ENCODE data around the gene PLA2G6.

PLA2G6 gene

DNA sequence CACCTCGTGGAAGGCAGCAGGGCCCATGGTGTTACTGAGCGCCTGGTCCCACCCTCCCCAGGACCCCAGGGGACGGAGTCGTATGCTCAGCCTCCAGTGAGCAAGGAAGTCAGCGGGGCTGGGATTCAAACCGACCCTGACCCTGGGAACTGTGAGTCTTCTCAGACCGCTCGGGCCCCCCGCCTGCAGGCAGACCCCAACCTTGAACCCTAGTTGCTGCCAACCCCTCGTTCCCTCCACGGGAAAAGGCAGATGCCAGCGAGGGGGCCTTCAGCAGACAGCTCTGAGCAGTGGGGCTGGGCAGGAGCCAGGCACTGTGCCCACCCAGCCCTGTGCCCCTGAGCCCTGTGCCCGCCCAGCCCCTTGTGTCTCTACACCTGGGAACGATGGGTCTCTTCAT is 104.0 kb downstream of the PLA2G6 start:
- Histone ChIP-seq H2AFZ (ENCODE audit: low read depth) (no peak overlapping the region), H3K4me3 (IDR thresholded peaks at IDR 0.05; ENCODE audit: insufficient read depth, low read depth, low read length) (no peak overlapping the region), H3K27ac (no peak overlapping the region), H3K79me2 (ENCODE audit: insufficient read depth, low read depth) (no peaks in the 10 kb centered on the region), H3K4me1 (ENCODE audit: low read depth, poor library complexity, severe bottlenecking) (no peaks in the 10 kb centered on the region), H3K27me3 (ENCODE audit: insufficient read depth, low read depth) (no peaks in the 10 kb centered on the region), H3K36me3 (ENCODE audit: insufficient read depth) (no peaks in the 10 kb centered on the region), H4K20me1 (ENCODE audit: insufficient read depth) (no peaks in the 10 kb centered on the region), H3K9ac (no peak overlapping the region), H3K4me2 (no peak overlapping the region)
- TF ChIP-seq, protein P1, sequence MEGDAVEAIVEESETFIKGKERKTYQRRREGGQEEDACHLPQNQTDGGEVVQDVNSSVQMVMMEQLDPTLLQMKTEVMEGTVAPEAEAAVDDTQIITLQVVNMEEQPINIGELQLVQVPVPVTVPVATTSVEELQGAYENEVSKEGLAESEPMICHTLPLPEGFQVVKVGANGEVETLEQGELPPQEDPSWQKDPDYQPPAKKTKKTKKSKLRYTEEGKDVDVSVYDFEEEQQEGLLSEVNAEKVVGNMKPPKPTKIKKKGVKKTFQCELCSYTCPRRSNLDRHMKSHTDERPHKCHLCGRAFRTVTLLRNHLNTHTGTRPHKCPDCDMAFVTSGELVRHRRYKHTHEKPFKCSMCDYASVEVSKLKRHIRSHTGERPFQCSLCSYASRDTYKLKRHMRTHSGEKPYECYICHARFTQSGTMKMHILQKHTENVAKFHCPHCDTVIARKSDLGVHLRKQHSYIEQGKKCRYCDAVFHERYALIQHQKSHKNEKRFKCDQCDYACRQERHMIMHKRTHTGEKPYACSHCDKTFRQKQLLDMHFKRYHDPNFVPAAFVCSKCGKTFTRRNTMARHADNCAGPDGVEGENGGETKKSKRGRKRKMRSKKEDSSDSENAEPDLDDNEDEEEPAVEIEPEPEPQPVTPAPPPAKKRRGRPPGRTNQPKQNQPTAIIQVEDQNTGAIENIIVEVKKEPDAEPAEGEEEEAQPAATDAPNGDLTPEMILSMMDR (conservative IDR thresholded peaks at IDR 0.05; ENCODE audit: low read depth, low read length), result no peak

DNA sequence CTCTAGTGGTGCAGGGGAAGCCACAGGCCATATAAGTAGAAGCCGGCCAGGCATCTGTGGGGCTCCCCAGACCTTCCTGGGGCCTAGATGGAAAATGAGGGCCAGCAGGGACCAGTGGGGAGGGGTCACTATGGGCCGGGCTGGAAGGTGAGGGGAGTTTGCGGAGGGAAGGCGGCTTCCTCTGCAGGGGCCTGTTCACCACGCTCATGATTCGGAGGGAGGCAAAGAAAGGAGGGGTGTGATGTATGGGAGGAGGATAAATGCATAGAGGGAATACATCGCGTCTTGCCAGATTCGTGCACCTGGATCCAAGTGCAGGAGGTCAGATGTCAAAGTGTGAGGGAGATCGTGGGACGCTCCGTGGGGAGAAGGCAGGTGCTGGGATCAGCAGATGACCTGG is 104.5 kb downstream of the PLA2G6 start:
- Histone ChIP-seq H3K36me3 (ENCODE audit: insufficient read depth) (no peaks in the 10 kb centered on the region), H3K4me2 (no peak overlapping the region), H3K27me3 (ENCODE audit: insufficient read depth, low read depth) (no peaks in the 10 kb centered on the region)

DNA sequence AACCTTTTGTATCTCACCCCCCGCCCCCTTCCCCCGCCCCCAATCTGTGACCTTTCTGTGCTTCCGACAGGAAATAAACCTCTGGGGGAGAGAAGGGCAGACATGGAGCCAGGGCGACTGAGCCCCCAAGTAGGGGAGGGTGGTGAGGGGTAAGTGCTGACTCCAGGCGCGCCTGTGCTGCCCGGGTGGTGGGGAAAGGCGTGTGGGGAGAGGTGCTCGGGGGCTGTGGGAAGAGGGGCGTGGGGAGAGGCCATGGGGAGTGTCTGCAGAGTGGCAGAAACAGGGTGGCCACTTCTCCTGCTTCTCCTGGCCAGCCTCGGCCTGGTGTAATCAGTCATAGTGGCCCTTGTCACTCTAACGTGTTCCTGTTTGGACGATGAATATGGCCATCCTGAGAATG is 105.7 kb downstream of the PLA2G6 start:
- Histone ChIP-seq H3K79me2 (ENCODE audit: insufficient read depth, low read depth) (no peaks in the 10 kb centered on the region), H3K4me3 (IDR thresholded peaks at IDR 0.05; ENCODE audit: insufficient read depth, low read depth, low read length) (no peak overlapping the region), H3K27ac (no peak overlapping the region), H2AFZ (ENCODE audit: low read depth) (no peak overlapping the region), H3K4me2 (no peak overlapping the region), H3K27me3 (ENCODE audit: insufficient read depth, low read depth) (no peaks in the 10 kb centered on the region), H4K20me1 (ENCODE audit: insufficient read depth) (no peaks in the 10 kb centered on the region), H3K36me3 (ENCODE audit: insufficient read depth) (no peaks in the 10 kb centered on the region), H3K9ac (no peak overlapping the region), H3K4me1 (ENCODE audit: low read depth, poor library complexity, severe bottlenecking) (no peaks in the 10 kb centered on the region)
- TF ChIP-seq, protein P1 (conservative IDR thresholded peaks at IDR 0.05; ENCODE audit: low read depth, low read length), result no peak

More for the DNA sequence above, 104.5 kb downstream of the PLA2G6 start:
- Histone ChIP-seq H3K4me1 (ENCODE audit: low read depth, poor library complexity, severe bottlenecking) (no peaks in the 10 kb centered on the region), H3K4me3 (IDR thresholded peaks at IDR 0.05; ENCODE audit: insufficient read depth, low read depth, low read length) (no peak overlapping the region), H3K79me2 (ENCODE audit: insufficient read depth, low read depth) (no peaks in the 10 kb centered on the region), H2AFZ (ENCODE audit: low read depth) (no peak overlapping the region), H4K20me1 (ENCODE audit: insufficient read depth) (no peaks in the 10 kb centered on the region), H3K27ac (no peak overlapping the region), H3K9ac (no peak overlapping the region)
- TF ChIP-seq, protein P1 (conservative IDR thresholded peaks at IDR 0.05; ENCODE audit: low read depth, low read length), result no peak

DNA sequence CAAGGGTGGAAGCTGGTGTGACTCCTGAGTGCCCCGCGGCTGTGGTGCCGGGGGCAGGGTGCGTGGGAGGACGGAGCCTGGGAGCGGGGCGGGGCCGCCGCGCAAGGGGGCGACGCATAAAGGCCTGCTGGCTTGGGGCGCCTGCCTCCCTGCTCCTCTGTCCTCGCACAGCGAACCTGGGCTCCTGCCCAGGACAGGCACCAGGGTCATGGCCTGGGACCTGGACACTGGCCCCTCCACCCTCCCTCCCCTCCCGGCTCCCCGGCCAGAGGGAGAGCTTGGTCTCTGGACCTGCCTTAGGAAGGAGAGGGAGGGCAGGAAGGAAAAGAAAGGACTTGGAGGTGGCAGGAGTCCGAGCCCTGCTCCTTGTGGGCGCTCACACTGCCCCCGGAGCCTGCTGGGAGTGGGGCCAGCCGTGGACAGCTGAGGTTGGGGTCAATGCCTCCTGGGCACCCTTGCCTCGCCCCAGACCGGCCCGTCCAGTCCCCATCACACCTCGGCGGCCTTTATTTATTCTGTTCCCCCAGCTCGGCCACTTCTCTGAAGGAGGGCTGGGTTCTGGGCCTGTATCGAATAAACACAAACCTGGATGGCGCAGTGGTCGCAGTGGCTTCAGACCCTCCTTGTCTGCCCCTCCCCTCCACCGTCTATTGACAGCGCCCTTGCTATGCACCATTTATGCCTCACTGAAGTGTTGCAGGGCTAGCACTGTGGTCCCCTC is 106.4 kb downstream of the PLA2G6 start:
- Histone ChIP-seq H3K4me3 (IDR thresholded peaks at IDR 0.05; ENCODE audit: insufficient read depth, low read depth, low read length) (no peak overlapping the region), H3K4me2 (no peak overlapping the region)
- TF ChIP-seq, protein P1 (conservative IDR thresholded peaks at IDR 0.05; ENCODE audit: low read depth, low read length), result no peak

More for the DNA sequence above, 106.4 kb downstream of the PLA2G6 start:
- Histone ChIP-seq H2AFZ (ENCODE audit: low read depth) (no peak overlapping the region), H3K4me1 (ENCODE audit: low read depth, poor library complexity, severe bottlenecking) (peaks cover 2% of the 10 kb centered on the region), H4K20me1 (ENCODE audit: insufficient read depth) (no peaks in the 10 kb centered on the region), H3K27ac (no peak overlapping the region), H3K27me3 (ENCODE audit: insufficient read depth, low read depth) (no peaks in the 10 kb centered on the region), H3K79me2 (ENCODE audit: insufficient read depth, low read depth) (no peaks in the 10 kb centered on the region), H3K9ac (no peak overlapping the region), H3K36me3 (ENCODE audit: insufficient read depth) (no peaks in the 10 kb centered on the region)
